GM21390 (cell line): ENCODE data around the gene GLB1L.
"Not testable (repeated sequence)": the region's sequence is repeated elsewhere in the genome, so short reads cannot be mapped to it uniquely, and the experiment has no call there.

Experiments
- ATAC-seq: cut with Tn5 transposase; IDR thresholded peaks from one replicate; pipeline ENCODE4 v1.9.1; 2021; ENCODE audit not compliant: unreplicated experiment

Gene GLB1L

GRCh38 chr2:219245148-219245898 lies at the start of gene GLB1L, which contains the start of gene STK16:
Gene GLB1L (minus strand): TSS chr2:219245444. CDS start chr2:219243573, 1,871 bp downstream.
Gene STK16 (plus strand): TSS chr2:219245479. CDS start chr2:219246000, 521 bp downstream.
- peak; percentile 69 for ATAC-seq

DNA sequence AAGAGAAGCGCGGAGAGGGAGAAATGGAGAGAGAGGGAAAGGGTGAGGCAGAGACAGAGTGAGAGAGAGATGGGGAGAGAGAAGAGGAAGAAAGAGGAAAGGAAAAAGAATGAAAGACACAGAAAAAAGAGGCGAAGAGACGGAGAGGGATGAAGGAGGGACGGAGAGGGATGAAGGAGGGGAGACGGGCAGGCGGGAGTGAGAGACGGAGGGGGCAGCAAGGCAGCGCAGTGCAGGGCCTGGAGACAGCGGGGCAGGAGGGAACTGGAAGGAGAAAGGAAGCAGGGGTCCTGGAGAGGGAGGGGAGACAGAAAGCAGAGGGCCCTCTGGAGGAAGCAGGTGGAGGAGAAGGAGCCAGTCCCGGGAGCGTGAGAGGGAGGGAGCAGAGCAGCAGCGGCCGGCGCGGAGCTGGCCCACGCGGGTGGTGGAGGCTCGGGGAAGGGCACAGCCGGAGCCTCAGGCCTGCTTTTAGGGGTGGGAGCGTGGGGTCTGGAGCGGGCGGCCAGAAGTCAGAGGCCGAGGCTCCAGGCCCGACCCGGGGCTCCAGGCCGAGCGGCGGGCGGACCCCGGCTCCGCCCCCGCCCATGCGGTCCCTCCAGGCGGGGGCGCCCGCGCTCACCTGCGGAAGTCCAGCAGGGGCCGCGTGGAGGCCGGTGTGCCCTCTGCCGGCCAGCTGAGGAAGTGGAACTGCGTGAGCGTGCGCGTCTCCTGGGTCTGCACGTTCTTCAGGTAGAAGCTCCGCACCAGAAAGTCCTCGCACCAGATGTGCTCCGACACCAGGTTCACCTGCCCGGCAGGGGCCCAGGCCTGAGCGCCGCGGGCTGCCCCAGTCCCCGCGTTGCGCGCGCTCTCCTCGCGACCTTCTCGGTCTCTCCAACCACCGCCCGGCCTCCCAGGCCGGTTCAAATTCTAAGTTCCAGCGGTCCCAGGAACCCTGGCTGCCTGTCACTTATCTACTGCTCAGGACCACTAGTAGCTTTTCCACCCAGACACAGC lies 49.4 kb upstream of the GLB1L start:
- peak; percentile 90 for ATAC-seq

DNA sequence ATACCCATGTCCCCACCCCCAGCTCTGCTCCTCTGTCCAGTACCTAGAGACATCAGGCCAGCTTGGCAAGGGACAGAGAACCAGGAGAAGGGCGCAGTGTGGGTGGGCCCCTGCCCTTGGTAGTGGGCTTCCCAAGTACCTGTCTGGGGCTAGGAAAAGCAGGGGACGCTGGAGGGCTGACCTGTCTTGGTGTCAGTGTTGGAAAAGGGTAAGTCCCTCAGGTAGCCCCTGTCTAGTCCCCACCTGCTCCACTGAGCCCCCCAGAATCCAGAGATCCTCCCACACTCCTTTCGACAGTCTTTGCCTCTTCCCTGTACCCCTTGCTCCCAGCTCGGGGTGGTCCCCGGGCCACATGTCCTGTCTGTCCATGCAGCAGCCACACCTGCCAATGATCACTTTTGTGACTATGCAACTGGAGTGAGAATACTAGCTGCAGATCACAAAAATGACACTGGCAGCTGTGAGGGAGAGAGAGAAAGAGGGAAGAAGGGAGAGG lies 48.5 kb upstream of the GLB1L start:
- no peak for ATAC-seq

- ATAC-seq: no peak
Observed at GRCh38 chr2:219292616-219293015, 47.4 kb upstream of the GLB1L start.

DNA sequence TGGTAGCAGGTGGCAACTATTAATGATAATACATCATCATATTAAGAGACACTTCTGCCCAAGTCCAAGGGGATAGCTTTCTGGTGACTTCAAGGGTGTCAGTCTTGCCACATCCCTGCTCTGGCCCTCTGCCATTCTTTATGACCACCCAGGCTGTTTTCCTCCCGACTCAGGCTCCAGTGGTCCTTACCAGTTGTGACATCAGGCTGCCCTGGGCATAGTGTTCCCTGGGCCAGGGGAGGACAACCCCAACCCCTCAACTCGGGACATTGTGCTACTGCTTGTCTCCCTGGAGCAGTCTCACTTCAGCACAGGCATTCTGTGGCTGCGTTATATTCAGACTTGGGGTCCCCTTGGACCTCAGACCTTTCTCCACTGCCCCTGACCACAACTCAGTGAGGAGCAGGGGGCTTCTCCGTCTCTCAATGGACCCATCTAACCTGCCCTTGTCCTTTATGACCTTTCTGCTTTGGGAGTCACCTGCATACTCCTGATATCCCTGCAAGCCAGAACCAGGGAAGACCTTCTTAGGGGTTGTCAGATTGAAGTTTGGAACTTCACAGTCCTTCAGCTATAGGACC lies 46.8 kb upstream of the GLB1L start:
- ATAC-seq: no peak

DNA sequence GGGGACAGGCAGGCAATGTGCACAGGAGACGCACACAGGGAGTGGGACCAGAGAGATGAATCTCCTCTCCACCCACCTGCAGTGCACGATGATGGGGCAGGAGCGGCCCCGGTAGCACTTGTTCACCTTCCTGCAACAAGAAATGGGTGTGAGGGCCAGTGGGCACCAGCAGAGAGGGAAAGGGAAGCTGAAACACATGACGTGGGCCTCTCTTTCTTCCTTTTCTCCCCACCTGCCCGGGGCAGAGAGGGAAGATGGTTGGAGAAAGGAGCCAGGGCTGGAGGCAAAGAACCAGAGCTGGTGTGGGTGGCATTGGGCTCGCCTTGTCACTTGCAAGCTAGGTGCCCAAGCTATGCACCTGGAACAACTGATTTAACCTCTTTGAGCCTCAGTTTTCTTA lies 46.1 kb upstream of the GLB1L start:
- no peak for ATAC-seq

DNA sequence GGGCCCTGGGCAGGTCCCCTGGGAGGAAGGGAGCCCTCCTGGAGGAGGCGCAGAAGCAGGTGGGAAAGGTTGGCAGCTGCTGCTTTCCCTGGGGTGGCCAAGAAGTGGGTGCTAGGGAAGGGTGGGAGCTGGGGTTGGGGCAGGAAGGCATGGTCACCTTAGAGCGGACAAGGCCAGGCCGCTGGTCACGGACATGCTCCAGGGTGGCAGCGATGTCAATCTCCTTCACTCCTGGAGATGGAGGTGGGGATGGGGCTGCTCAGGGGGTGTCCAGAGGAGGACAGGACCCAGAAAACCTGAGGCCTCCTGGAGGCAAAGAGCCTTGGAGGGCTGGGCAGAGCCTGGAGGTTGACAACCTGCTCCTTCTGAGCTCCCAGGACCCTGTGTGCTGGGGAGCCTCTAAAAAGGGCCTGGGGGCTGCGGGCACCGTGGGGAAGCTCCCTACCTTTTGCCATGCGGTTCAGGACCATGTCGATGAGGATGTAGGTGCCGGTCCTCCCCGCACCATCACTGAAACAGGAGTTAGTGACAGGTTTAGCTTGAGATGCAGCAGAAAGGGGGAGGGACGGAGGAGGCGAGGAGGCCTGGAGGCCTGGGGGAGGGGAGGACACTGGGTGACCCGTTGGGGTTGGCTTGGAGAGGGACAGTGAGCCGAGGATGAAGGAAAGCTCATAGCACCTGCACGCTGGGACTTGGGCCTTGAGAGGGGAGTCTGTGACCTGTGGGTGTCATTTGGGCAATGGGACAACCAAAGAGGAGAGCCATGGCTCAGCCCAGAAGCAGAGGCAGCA lies 45.3 kb upstream of the GLB1L start:
- ATAC-seq: no peak

GRCh38 chr2:219289537-219290361 lies 44.5 kb upstream of the GLB1L start:
- no peak for ATAC-seq

- no peak for ATAC-seq
Observed at GRCh38 chr2:219289195-219289536, 43.9 kb upstream of the GLB1L start.

DNA sequence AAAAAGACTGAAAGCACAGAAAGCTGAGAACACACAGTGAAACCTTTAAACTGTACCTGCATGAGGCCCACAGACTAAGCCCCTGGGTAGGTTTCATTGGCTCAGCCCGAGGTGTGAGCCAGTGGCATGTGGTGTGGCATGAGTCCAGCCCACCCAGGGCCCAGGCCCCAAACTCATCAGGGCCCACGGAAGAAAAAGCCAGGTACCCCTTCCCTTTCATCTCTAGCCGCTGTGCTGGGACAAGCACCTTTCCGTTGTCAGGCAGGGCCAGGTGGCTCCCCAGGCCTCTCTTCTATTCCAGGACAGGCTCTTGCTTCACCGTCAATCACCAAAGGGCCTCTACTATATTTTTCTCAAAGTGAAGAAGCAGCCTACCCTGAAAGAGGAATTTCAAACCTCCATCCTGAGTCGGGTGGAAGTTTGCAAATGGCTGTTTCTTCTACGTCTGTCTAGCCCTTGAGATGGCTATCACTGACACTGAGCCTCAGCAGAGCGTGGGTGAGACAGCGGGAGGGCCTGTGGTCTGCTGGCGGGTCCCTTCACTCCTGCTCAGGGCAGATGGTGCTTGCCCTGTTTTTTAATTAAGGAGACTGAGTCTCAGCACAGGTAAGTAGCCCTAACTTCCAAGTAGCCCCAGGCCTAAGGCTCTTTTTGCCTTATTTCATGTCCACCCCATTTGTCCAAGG lies 42.5 kb upstream of the GLB1L start:
- ATAC-seq: no peak

DNA sequence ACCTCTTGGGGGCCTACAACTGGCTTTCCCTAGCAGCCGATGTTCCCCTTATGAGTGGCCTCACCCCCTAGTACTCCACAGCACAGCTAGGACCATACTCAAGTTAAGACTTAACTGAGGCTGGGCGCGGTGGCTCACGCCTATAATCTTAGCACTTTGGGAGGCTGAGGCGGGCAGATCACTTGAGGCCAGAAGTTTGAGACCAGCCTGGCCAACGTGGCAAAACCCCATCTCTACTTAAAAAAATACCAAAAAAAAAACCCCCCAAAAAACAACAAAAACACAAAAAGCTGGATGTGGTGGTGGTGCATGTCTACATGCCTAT lies 41.8 kb upstream of the GLB1L start:
- not testable (repeated sequence) for ATAC-seq

- no peak for ATAC-seq
Observed at GRCh38 chr2:219286436-219287115, 41.3 kb upstream of the GLB1L start.

- no peak for ATAC-seq
Observed at GRCh38 chr2:219285894-219286425, 40.7 kb upstream of the GLB1L start.

DNA sequence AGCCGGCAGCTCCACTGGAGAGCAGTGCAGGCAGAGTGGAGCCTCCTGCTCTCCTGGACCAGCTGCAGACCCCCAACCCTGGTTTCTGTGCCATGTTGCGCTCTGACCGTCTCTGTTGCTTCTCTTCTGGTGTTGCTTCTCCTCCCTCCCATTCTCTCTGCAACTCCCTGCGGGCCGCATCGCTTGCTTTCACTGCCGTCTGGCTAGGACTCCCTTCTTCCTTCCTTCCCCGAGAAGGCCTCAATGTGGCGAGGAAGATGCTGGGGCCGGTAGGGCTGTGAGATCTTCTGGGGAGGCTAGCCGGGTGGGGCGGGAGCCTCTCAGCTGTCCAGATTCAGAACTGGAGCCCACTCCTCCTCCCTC lies 40.1 kb upstream of the GLB1L start:
- ATAC-seq: no peak

- ATAC-seq: no peak
Observed at GRCh38 chr2:219284501-219285372, 39.5 kb upstream of the GLB1L start.

DNA sequence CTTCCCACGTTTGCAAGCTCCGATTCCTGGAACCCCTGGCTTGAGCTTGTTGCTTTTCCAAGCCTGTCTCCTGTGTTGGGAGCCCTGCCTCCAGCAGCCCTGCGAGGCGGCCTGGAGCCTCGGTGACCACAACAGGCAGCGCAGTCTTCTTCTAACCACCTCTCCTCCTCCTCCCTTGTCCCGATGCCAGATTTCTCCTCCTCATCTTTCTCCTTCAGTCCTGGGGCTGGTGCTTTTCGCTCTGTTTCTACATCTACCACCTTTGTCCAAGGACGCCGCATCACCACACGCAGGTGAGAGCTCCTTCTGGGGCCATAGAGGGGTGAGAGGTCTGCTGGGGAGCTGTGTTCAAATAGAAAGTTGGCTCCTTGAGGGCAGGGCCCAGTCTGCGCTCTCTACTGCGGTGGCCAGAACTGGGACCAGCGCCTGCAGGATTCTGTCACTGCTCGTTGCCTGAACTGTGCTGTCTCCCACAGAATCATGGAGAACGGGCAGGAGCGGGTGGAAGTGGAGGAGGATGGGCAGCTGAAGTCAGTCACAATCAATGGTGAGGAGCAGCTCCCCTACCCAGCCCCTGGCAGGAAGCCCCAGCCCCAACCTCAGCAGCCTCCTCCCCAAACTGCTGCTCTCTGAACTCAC lies 37.8 kb upstream of the GLB1L start:
- ATAC-seq: no peak

DNA sequence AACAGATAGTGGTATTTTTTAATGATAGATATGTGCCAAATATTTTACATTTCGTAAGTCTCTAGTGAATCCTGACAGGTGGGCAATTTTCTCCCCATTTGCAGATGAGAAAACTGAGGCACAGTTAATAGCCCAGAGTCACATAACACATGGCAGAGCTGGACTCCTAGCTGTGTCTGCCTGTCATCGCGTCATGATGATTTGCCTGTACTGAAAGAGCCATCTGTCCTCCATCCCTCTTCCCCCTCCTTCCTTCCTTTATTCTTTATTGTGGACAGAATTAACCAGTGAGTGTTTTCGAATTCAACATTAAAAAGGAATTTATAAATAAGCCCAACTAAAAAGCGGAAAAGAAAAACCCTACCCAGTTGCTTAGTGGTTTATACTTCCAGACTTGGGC lies 37.1 kb upstream of the GLB1L start:
- no peak for ATAC-seq
